HG03378 (cell line): ENCODE data around the gene GNAQ.

Source experiments
- ATAC-seq: cut with Tn5 transposase; IDR thresholded peaks from one replicate; pipeline ENCODE4 v1.9.1; 2021; ENCODE audit warnings: mild to moderate bottlenecking, moderate library complexity; ENCODE audit not compliant: unreplicated experiment

Gene GNAQ

GRCh38 chr9:77949751-77950436 is 81.7 kb downstream of the GNAQ start:
- ATAC-seq, result no peak

DNA sequence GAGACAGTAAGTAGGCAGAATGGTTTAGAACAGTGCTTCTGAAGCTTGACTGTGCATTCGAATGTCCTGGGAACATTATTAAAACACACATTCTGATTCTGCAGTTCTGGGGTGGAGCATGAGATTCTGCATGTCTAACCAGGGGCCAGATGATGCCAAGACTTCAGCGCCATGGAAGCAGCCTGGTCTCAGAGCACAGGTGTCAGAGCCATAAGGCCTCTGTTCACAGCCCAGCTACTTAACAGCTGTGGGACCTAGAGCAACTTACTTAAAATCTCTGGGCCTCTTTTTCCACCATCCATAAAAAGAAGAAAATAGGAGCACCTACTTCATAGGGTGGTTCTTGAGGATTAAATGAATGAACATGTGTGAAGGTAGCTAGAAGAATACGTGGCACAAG is 84.0 kb downstream of the GNAQ start:
- ATAC-seq, result no peak

DNA sequence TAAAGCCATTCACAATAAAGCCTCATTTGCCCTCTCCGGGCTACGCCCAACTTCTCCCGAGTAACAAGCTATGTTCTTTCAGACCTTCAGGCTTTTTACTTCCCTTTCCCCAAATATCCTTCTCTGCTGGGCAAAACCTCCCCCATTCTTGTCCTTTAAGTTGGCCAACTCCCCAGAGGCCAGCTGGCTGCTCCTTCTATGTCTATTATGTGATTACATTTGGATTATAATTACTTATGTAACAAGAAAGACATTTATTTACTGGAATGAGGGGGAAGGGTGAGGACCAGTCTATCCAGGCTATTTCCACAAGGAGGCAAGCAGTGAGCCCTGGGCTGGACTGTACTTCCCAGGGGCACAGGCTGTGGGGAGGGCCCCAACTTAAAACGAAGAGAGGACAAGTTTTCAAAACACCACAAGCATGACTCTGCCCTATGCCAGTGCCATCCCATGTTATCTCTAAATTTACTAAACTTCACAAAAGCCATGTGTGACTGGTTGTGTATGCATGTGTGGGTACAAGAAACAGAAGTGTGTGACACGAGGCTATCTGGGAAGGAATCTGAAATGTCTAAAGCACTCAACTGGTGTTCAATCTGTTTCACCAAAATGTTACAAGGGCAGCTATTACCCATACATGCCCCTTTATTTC is 84.5 kb downstream of the GNAQ start:
- no peak for ATAC-seq

DNA sequence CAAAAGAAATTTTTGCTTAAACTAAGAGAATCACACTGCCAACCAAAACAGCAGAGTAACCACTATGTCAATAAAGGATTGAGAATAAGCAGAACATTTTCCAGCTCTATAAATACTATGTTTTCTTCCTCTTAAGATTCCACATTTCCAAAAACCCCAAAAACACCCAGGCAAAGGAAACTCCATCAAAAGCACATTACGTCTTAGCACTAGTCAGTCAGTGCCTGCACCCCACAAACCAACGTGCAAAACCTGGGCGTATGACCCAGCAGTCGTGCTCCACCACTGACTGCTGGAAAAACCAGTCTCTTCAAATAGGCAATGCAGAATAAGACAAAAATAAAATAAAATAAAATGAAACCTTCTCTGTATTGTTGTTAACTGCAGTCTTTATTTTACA is 85.3 kb downstream of the GNAQ start:
- no peak for ATAC-seq

GRCh38 chr9:77945798-77946197 is 85.8 kb downstream of the GNAQ start:
- ATAC-seq, result no peak

DNA sequence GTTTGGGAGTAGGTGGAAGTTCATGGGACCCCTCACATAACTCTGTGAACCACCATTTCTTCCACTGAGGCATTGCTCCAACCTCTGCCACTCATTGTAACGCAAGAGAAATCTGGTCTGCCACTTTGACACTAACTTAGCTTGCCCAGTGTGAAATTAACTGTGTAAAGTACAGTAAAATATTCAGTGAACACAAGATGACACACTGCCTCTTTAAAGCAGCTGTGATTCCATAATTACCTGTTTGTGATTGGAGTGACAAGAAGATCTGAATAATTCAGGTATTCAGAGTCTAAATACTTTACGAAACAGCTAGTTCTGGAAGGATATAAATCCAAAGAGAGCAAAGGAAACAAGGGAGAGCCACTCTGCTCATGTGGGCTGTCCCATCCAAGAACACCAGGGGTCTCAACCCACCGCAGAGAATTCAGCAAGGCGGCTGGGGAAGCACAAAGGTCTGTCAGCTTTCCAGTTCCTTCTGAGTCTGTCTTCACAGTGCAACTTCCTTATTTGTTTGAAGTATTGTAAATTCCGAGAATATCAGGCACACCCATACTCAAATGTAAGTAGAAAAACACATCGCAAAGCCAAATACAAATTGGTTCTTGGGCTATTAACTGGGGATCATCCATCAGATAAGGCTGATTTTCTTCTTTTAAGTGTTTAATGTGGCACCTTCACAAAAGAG is 86.9 kb downstream of the GNAQ start:
- no peak for ATAC-seq

GRCh38 chr9:77943057-77943456 is 88.6 kb downstream of the GNAQ start:
- no peak for ATAC-seq

DNA sequence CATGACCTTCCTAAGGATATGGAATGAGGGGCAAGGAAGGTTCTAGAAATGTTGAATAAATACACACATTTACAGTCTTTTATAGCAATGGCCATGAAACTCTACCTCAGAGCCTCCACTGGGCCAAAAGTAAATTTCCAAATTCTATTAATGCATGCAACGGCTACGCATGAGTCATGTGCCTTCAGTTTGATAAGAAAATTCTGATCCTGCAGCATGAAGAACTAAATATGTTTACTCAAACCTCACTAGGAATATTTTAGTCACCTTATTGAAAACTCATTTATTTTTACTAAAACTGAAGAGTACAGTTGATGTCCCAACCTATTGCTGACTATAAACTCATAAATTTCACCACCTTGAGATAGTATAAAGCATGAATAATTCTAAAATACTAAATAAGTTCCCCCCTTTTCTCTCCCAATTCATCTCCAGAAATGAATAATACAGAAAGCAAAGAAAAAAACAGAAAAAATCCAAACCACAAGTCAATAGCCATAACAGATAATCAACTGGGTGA is 92.4 kb downstream of the GNAQ start:
- ATAC-seq, result no peak

DNA sequence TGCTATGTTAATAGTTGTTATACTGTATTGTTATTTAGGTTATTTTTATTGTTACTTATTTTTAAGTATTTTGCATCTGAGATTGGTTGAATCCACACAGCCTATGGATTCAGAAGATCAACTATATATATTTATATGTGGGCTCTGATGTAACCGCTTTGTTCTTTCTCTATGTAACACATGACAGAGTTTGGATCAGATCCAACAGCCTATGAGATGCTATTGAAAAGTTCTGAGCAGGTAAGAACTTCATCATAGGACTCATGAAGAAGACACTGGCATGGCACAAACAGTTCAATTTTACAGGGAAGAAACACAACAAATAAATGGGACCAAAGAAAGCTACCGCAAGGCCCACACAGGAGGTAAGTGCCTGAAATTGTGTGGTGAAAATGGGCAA is 93.4 kb downstream of the GNAQ start:
- ATAC-seq, result no peak

DNA sequence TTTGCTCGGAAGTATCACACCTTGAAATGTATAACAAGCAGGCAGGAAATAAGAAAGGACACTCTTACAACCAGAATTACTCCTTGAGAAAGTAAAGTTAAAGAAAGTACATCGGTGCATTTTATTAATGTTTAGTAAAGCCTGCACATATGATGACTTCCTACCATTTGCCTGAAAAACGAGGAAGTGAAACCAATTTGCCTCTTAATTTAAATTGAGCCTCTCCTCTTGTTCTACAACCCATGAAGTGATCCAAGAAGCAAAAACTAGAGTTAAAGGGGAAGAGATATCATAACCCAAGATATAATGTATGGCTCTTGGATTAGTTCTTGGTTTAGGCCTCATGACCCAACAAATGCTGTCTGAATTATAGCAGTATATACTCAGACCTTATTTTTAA is 95.6 kb downstream of the GNAQ start:
- ATAC-seq, result no peak

DNA sequence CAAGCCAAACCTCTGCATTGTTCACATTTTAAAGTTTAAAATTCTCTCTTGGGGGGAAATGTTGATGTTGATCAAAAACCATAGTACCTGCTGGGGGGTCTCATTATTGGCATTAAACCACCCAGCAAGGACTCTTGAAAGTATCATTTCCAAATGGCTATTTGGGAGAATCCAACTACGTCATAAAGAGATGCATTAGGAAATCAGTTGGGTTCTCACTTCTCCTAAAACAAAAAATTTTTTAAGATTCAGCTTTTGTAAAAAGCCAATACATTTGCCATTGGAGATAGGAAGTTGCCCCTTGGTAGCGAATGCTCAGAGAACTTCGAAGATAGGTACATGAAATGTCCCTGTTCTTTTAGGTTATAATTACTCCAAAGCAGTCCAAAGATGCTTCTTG is 96.4 kb downstream of the GNAQ start:
- ATAC-seq, result no peak

GRCh38 chr9:77933976-77934375 is 97.6 kb downstream of the GNAQ start:
- ATAC-seq, result no peak

- no peak for ATAC-seq
These were observed 98.6 kb downstream of the GNAQ start for GRCh38 chr9:77933019-77933418.

DNA sequence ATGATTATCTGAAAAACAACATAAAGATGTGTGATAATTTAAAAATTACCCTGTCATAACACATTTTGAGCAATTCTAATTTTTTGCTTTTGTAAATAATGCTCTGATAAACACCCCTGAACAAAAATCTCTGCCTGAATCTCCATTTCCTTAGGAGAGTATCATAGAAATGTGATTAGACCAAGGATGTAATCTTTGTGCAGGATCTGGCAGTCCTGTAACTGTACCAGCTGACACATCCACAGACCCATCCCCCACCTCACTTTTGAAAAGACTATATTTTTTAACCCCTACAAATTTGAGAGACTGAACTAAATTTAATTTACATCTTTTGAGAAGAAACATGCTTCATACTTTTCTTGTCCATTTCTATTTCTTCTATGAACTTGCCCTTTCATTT is 101.7 kb downstream of the GNAQ start:
- no peak for ATAC-seq

DNA sequence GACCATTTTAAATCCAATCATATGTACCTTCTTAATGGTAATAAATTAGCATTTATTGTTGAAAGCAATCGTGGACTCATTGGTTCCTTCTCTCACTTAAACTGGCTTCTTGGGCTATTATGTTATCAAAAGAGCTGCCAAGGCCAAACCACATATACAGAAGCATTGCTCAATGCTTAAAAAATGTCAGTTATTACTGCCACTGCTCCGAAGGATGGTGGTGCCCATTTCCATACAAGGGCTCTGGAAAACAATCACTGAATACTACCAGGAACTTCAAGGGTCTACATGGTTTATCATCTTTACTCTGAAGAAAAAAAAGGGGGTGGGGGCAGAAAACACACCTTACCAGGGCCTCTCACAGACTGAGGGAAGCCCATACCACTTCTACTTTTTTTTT is 104.3 kb downstream of the GNAQ start:
- no peak for ATAC-seq

GRCh38 chr9:77926371-77926878 is 105.2 kb downstream of the GNAQ start:
- ATAC-seq, result no peak

- ATAC-seq, result no peak
These were observed 109.0 kb downstream of the GNAQ start for GRCh38 chr9:77922591-77922990.

DNA sequence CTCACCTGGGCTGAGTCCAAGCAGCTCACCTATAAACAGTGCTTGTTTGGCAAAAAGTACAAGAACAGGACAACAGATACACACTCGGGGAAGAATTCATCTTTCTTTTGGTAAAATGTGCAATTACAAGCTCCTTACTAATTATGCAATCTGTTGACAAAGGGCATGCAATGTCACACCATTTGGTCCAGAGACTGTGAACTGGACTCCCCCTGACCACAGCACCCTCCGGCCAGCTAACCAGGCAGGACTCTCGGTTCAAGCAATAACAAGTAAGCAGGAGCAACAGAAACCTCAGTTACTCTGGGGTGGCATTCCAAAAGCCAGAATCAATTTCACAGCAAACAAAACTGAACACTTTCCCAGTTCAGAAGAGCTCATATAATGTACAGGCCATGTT is 113.8 kb downstream of the GNAQ start:
- ATAC-seq, result no peak

DNA sequence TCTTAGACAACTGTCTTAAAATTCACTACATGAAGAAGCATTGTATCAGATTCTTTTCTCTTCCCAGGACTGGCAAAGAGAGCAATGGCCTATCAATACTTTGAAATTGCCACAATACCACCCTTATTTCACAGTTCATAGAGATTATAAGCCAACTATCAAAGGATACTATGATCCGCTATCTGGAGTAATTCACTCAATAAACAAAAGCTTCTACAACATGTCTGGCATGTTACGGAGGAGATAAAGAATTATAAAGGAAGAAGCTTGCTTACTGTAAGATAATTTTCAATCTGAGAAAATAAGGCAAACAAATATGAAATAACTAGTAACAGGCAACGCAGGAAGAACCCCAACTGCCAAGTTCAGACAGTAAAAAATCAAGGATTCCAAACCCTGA is 114.8 kb downstream of the GNAQ start:
- no peak for ATAC-seq

DNA sequence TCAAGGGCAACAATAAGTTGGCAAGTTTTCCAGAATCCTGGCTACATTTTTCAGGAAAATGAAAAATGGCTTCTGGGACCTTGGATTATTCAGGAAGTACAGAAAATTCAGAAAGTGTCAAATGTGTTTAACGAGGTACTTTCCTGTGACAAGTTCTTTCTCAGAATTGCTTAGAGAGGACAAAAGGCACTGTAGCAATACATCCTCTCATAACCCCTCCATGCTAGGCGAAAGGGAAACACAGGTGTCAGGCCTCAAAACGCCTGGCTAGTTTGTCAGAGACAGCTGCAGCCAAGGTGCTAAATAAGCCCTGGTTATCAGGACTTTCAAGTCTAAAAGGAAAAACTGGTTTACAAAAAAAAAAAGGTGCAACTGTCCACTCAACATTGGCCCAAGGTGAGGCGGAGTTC is 115.2 kb downstream of the GNAQ start:
- no peak for ATAC-seq

- ATAC-seq, result no peak
These were observed 115.9 kb downstream of the GNAQ start for GRCh38 chr9:77915744-77916143.
